Activated CD8-positive, alpha-beta memory T cell treated with anti-CD3 and anti-CD28 coated beads, Interleukin-2, amount 50 U/mL, for 24 hours (primary cell): Measurements from ENCODE around the gene SMAGP.
"Not testable (repeated sequence)": the region's sequence is repeated elsewhere in the genome, so short reads cannot be mapped to it uniquely, and the experiment has no call there.

ENCODE experiments used
- DNase-seq: peaks from one replicate; pipeline ENCODE4 v3.0.0-alpha.2; 2020; ENCODE audit errors: extremely low read depth

The SMAGP gene

GRCh38 chr12:51264297-51264696 is 5.9 kb downstream of the SMAGP start:
- DNase-seq: no peak

DNA sequence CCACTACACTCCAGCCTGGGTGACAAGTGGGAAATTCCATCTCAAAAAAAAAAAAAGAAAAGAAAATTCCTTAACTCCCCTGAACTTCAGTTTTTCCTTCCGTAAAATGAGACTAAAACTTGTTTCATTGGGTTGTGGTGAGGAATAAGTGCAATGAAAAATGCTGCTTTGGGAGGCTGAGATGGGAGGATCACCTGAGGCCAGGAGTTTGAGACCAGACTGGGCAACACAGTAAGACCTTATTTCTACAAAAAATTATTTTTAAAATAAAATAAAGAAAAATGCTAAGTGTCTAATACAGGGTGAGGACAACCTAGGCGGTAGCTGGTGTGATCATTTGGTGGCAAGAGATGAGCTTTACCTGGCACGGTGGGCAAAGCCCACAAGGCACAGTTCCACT is 6.9 kb downstream of the SMAGP start:
- DNase-seq: no peak

DNA sequence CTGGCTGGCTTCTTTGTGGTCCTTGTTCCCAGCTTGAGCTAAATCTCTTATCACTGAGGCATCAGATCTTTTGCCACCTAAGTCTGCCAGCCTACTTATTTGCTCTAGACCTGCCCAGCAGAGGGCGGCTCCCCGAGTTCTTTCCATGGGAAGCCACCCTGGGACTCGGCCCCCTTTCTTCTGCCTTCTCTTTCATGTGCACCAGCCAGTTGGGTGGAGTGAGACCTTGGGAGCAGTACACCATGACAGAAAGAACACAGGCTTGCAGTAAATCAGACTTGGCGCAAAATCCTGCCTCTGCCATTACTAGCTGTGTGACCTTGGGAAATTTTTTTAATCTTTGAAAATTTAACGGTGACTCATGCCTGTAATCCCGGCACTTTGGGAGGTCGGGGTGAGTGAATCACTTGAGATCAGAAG is 7.4 kb downstream of the SMAGP start:
- no peak for DNase-seq

- DNase-seq: not testable (repeated sequence)
Observed at GRCh38 chr12:51259600-51259999, 10.6 kb downstream of the SMAGP start.

DNA sequence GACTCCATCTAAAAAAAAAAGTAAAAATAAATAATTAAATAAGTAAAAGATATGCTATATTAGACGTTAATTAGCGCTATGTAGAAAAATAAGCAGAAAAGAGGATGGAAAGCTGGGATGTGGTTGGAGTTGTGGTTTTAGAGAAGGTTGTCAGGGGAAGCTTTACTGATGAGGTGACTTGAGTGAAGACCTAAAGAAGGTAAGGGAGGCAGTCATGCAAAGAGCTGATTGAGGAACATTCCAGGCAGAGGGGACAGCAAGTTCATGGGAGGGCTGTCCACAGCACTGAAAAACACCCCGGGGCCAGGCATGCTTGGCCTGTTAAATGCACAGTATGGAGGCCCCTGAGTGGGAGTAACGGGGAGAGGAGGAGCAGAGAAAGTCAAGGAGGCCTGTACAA is 15.7 kb downstream of the SMAGP start:
- DNase-seq: no peak

- DNase-seq: no peak
Observed at GRCh38 chr12:51253276-51253675, 16.9 kb downstream of the SMAGP start.

- DNase-seq: no peak
Observed at GRCh38 chr12:51247523-51248206, 22.6 kb downstream of the SMAGP start.

GRCh38 chr12:51246254-51246853 is 23.9 kb downstream of the SMAGP start:
- no peak for DNase-seq

DNA sequence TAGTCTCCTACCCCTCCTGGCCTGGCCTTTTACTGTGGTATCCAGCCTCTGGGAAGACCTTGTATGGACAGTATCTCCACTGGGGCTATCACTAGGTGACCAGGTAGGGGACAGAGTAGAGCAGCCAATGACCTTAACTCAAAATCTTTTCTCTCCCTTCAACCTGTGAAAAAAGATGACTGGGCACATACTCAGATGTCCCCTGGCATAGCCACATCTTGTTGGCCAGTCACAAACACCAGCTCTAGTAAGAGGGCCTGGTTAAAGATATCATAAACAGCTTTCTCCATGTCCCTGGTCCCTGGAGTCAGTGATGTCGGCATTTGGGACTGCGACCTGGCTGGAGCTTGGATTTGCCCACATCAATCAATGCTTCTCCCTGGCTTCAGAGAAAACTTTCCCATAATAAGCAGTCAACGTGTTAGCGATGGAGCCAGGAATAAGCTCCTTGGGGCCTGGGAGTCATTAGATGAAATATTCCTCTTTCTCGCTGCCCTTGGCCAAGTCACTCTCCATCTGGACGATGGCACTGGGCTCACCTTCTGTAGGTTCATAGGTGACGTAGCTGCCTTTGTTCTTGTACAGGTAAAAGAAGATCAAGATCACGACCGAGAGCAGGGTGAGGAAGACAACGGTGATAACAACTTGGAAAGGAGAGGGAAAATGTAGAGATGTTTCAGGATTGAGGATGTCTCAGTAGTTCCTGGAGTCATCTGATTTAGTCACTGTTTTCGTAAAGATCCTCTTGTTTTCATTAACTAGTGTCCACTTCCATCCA is 24.6 kb downstream of the SMAGP start:
- DNase-seq: no peak

GRCh38 chr12:51244269-51244668 is 25.9 kb downstream of the SMAGP start:
- no peak for DNase-seq

DNA sequence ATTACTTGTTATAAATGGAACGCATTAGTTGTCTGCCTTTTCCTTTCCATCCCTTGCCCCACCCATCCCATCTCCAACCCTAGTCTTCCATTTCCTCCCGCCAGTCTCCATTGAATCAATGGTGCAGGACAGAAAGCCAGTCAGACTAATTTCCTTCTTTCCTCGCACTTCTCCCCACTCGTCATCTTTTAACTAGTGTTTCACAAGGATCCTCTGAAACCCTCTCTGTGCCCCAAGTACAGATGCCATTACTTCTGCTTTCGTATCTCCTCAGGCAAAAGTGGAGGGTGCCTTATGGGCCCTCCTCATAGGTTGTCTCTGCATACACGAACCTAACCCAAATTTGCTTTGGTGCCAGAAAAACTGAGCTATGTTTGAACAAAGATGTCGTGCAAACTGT is 27.3 kb downstream of the SMAGP start:
- DNase-seq: no peak

DNA sequence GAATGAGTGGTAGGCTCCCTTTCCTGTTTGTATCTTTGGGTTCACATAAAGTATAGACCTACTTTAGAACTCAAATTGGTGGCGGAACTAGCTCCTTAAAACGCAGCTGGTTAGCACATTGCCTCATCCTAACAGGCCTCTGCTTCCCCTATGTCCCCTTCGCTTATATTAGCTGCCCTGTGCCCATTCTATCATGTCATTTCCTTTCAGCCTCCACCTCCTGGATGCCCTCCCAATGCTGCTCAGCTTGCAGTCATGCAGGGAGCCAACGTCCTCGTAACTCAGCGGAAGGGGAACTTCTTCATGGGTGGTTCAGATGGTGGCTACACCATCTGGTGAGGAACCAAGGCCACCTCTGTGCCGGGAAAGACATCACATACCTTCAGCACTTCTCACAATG is 28.1 kb downstream of the SMAGP start:
- DNase-seq: no peak

DNA sequence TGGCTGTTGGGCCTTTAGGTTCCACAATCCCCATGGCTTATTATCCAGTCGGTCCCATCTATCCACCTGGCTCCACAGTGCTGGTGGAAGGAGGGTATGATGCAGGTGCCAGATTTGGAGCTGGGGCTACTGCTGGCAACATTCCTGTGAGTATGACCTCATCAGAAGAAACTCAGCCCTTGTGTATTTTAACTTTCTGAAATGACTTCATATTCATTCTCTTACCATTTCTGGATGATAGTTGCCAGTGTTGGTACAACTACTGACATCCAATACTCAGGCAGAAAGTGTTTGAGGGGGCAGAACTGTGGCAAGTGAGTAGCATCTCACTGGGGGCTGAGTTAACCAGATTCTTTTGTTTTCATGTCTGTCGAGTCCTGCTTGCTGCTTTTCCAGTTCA is 29.2 kb downstream of the SMAGP start:
- DNase-seq: no peak

GRCh38 chr12:51238510-51239334 is 31.5 kb downstream of the SMAGP start, which contains the start of gene DAZAP2:
Gene DAZAP2, plus strand, starts transcription at chr12:51238826. Its CDS starts 82 bp downstream, at chr12:51238908.
- peak; percentile 85 for DNase-seq

- no peak for DNase-seq
Observed at GRCh38 chr12:51238037-51238509, 32.1 kb downstream of the SMAGP start.

GRCh38 chr12:51234530-51234929 is 35.7 kb downstream of the SMAGP start:
- DNase-seq: no peak

DNA sequence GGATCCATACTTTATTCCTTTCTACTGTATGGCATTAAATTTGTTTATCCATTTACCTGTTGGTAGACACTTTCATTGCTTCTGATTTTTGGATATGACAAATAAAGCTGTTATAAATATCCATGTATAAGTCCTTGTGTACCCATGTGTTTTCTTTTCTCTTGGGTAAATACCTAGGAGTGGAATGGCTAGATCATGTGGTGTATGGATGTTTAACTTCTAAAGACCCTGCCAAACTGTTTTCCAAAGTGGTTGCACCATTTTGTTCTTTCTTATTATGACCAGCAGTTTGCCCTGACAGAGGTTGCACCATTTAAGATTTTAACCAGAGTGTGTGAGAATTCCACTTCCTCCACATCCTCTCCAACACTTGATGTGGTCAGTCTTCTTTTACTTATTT is 37.6 kb downstream of the SMAGP start:
- no peak for DNase-seq

DNA sequence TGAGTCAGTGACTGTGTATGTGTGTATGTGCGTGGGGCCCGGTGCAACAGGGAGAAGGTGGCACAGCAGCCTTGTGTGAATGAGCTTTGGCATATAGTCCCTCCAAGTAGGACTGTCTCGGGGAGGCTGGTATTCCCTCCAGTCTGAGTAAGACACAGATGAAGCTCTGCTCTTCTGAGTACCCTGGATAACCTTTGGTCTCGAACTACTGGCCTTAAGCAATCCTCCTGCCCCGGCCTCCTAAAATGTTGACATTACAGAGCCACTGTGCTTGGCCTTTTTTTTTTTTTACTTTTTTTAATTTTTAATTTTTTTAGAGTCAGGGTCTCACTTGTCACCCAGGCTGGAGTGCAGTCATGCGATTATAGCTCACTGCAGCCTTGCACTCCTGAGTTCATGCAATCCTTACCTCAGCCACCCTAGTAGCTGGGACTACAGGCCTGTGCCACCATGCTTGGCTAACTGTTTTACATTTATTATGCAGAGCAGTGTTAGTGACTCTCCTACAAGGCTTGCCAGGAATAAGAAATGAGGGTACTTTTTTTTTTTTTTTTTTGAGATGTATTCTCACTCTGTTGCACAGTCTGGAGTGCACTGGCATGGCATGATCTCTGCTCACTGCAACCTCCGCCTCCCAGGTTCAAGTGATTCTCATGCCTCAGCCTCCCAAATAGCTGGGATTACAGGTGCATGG is 41.0 kb downstream of the SMAGP start:
- no peak for DNase-seq

- no peak for DNase-seq
Observed at GRCh38 chr12:51227962-51228361, 42.3 kb downstream of the SMAGP start.

DNA sequence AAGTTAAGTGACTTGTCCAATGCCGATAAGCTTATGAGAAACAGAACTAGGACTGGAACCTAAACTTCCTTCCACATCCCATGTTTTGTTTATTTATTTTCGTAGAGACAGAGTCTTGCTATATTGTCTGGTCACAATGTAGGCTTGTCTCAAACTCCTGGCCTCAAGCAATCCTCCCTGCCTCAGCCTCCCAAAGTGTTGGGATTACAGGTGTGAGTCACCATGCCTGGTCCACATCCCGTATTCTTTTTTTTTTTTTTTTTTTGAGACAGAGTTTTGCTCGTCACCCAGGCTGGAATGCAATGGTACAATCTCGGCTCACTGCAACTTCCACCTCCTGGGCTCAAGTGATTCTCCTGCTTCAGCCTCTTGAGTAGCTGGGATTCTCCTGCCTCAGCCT is 43.1 kb downstream of the SMAGP start:
- not testable (repeated sequence) for DNase-seq

DNA sequence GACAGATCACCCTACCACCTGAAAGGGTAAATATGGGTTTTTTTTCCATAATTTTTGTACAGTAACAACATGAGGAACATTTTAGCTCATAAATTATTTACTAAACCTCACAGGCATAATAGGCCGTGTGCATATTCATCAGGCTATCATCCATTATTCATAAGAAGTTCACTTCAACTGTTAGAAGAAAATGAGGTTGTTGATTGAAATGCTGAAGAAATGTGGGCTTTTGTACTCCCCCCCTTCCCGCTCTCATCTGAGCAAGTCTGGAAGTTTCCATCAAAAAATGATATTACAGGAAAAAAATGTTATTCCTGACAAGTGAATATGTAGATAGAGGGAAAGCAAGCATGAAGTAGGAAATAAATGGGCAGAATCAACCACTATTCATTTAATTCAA is 44.4 kb downstream of the SMAGP start:
- no peak for DNase-seq
